ENCODE results near the gene SOAT1.
"Not testable (repeated sequence)": the region's sequence is repeated elsewhere in the genome, so short reads cannot be mapped to it uniquely, and the experiment has no call there.

SOAT1 gene

DNA sequence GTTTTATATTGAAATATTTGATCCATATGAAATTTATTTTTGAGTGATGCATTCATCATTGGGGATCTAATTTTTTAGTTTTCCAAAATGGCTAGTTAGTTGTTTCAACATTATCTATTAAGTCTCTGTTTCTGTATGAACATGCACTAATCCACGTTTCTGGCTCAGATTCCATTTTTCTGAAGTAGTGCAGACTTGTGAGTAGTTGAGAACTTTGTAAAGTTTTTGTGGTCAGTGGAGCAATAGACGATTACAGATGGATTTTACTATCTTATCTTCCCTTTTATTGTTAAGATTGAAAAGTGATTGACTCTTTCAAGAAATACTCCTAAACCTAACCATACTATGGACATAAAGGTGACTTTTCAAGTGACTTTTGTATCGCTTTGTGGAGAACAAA, 16.7 kb downstream of the SOAT1 start:
- DNase-seq: no peak

DNA sequence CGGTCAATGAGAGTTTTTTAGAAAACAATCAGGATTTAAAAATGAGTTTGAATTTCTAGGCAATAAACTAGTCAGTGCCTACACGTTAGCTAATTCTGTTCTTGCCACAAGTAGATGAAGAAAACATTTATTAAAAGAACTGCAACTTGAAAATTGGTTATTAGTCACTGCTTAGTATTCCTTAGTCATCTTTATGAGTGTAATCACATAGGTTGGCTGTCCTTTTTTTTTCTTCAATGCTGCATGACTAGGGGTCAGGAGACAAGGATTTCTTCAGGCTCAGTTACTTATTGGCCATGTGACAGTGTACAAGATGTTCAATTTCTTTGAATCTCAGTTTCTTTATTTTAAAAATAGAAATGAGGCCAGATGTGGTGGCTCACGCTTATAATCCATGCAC, 17.1 kb downstream of the SOAT1 start:
- DNase-seq: no peak

GRCh38 chr1:179311149-179311700, 17.6 kb downstream of the SOAT1 start:
- DNase-seq: no peak

- no peak for DNase-seq
Measured at GRCh38 chr1:179313004-179313403, 19.4 kb downstream of the SOAT1 start.

DNA sequence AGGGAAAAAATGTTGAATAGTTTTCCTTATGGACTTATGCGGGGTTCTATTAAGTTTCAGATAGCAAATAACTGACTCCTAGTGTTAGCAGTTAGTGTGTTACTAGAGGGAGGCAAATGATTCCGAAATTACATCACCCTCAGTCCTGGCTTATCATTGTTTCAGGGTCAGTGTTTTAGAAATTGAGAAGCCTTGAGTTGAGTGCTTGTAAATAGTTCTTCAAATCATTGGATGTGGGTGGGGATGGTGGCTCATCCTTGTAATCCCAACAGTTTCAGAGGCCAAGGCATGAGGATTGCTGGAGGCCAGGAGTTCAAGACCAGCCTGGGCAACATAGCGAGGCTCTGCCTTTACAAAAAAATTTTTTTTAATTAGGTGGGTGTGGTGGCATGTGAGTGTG, 21.3 kb downstream of the SOAT1 start:
- DNase-seq: no peak

GRCh38 chr1:179318491-179318890, 24.9 kb downstream of the SOAT1 start:
- no peak for DNase-seq

- no peak for DNase-seq
Measured at GRCh38 chr1:179321533-179322216, 28.1 kb downstream of the SOAT1 start.

DNA sequence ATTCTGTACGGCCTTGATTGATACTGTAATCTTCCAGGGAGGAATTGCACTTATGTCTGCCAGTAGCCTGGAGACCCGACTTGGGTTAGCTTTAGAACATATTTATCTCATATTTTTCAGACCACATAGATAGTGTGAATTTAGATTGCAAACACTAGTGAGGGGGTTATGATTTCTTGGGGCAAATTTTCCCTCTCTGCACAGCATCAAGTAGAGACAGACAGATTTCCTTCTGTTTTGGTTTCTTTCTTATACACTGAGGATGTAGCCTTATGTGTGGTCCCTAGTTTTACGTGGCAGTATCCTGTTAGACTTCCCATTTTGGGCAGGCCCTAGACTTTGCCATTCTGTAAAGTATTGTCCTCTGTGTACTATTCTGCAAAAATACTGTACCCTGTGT, 29.0 kb downstream of the SOAT1 start:
- no peak for DNase-seq

GRCh38 chr1:179323436-179323835, 29.8 kb downstream of the SOAT1 start:
- DNase-seq: no peak

GRCh38 chr1:179325836-179326235, 32.2 kb downstream of the SOAT1 start:
- DNase-seq: no peak

GRCh38 chr1:179326746-179327145, 33.1 kb downstream of the SOAT1 start:
- DNase-seq: no peak

- no peak for DNase-seq
Measured at GRCh38 chr1:179327196-179327595, 33.6 kb downstream of the SOAT1 start.

- no peak for DNase-seq
Measured at GRCh38 chr1:179327679-179328078, 34.1 kb downstream of the SOAT1 start.

DNA sequence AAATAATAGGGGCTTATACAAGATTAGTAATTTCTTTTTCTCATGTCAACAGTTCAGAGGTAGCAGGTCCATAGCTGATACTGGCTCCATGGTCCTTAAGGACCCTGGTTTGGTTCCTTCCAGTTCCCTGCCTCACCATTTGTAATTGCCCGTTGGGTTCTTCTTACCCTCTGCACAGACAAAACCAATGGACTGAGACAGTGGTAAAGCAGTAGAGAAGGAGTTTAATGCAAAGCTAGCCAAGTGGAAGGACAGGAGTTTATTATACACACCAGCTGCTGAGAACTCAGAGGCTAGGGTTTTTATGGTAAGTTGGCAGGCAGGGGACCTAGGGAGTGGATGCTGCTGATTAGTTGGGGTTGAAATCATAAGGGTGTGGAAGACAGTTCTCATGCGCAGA, 36.3 kb downstream of the SOAT1 start:
- no peak for DNase-seq

GRCh38 chr1:179334440-179334839, 40.8 kb downstream of the SOAT1 start:
- no peak for DNase-seq

DNA sequence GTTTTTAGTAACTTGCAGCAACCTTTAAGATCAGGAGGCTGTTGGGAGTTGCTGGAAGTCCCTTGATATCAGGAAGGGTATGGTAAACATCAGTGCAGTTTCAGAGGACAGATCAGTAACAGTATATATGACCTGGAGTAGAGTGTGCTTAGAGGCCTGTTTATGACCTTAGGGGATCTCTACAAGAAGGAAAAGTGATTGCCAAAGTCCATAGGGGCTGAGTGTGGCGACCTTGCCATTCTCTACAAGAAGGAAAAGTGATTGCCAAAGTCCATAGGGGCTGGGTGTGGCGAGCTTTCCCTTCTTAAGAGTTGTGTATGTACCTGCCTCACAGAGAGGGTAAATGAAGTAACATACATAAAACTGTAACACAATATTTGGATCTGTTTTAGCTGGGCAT, 43.7 kb downstream of the SOAT1 start:
- no peak for DNase-seq

DNA sequence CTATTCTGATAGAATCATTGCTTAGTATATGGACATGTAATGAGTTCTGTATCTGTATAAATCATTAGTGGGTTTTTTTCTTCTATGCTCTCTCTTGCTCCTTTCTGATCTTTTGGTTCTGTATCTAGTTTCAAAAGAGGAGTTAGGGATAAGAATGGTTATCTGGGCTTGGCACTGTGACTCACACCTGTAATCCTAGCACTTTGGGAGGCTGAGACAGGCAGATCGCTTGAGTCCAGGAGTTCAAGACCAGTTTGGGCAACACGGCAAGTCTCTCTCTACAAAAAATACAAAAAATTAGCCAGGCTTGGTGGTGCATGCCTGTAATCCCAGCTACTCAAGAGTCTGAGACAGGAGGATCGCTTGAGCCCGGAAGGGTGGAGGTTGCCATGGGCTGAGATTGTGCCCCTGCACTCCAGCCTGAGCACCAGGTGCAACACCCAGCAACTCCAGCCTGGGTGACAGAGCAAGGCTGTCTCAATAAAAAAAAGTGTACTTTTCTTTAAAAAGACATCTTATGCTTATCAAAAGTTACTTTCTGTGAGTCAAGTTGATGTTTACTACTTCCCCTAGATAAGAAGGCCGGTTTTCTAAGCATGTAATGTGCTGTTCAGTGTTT, 44.5 kb downstream of the SOAT1 start:
- no peak for DNase-seq

- DNase-seq: no peak
Measured at GRCh38 chr1:179340918-179341317, 47.3 kb downstream of the SOAT1 start.

DNA sequence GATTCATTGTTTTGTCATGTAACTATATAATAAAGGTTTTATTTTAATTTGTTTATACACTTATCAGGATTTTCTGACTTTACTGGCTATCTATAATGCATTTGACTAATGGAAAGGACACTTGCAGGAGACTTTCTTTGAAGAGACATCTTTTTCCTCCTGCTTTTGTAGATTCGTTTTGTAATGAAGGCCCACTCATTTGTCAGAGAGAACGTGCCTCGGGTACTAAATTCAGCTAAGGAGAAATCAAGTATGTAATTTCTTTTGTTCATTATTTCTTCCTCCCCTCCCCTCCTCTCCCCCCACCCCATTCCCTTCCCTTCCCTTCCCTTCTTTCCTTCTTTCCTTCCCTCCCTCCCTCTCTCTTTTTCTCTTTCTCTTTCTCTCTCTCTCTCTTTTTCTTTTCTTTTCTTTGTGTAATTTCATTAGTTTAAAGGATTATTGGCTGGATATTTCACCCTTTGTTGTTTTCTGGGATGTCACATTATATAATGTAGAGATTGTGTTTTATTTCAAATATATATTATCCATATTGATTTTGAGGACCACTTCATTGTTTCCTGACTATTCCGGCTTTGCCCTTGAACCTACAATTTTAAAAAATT, 48.4 kb downstream of the SOAT1 start:
- no peak for DNase-seq

DNA sequence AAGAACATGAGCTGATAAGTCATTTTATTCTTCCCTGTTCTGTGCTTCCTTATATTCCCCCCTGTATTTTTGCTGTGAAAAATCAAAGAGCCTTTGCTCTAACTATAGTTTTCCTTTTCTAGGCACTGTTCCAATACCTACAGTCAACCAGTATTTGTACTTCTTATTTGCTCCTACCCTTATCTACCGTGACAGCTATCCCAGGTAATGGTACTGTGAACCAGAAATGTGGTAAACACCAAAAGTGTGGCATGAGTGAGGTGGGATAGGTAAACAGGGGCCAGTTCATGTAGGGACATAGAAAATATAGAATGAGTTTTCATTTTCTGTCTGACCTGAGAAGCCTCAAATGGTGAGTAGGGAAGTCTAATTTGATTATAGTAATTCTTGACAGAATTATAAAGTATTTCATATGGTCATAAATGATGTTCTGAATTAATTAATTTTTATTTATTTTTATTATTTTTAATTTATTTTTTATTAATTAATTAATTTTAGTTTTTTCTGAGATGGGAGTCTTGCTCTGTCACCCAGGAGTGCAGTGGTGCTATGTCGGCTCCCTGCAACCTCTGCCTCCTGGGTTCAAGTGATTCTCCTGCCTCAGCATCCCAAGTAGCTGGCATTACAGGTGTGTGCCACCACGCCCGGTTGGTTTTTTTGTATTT, 49.3 kb downstream of the SOAT1 start:
- DNase-seq: no peak

- DNase-seq: no peak
Measured at GRCh38 chr1:179351281-179351680, 57.7 kb downstream of the SOAT1 start.

DNA sequence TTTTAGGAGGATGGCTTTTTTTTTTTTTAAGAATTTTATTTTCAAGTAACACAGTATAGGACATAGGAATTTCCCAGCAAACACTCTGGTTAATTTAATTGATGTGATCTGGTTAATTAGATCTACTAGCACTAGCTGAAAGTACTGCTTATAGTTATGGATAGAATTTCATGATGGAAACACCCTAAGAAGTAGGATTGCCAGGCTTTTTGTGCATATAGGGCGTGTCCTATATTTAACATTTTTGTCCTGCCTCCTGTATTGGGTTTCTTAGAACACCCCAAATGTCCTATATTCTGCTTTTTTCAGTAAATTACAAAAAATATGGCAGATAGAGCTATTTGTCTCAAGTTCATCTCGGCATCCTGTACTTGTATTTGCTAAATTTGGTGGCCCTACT, 58.6 kb downstream of the SOAT1 start:
- DNase-seq: no peak

GRCh38 chr1:179353546-179353945, 59.9 kb downstream of the SOAT1 start:
- no peak for DNase-seq

DNA sequence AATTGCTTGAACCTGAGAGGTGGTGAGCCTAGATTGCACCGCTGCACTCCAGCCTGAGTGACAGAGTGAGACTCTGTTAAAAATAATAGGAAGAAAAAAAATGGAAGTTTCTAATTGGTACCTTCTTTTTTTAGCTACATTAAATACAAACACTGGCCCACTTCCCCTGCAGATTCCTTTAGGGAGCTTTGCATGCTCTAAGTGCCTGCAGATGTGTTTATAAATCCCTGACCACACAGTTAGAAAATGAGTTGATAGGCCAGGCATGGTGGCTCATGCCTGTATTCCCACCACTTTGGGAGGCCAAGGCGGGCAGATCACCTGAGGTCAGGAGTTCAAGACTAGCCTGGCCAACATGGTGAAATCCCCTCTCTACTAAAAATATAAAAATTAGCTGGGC, 68.0 kb downstream of the SOAT1 start:
- not testable (repeated sequence) for DNase-seq
